Panc1 (cell line): ENCODE data around the gene PANK4. TPM values are rescaled to one million over a fixed set of nuclear protein-coding genes. Genes with fewer than 3 reads are reported as not detected.
A peak's percentile ranks its signal among the peaks of the same experiment; 100 is the strongest.

Experiments used
- ATAC-seq: fragments of 200-7000 bp; cut with Tn5 transposase; 2 replicates; pipeline ENCODE4 v1.9.1; 2020; ENCODE audit warnings: mild to moderate bottlenecking, moderate library complexity
- BruUV-seq: library from RNA; stranded (reverse); fragments of 400-500 nt; replicated peaks from 2 replicates; lab custom pipeline; 2021; lab: Mats Ljungman, UMichigan
- CTCF ChIA-PET: fragments of 300-600 bp; sonication (Branson Sonifier 250); formaldehyde crosslinking; loops from one replicate; lab custom pipeline; 2022; ENCODE audit warnings: antibody characterized with exemption; lab: Charles Lee
- POLR2A ChIA-PET: fragments of 300-600 bp; sonication (Branson Sonifier 250); formaldehyde crosslinking; loops from one replicate; lab custom pipeline; 2022; ENCODE audit warnings: antibody characterized with exemption; lab: Charles Lee
- DNase-seq: peaks from one replicate; pipeline ENCODE4 v3.0.0-alpha.2; 2010; ENCODE audit warnings: low read depth, low spot score
- H3K27ac ChIP-seq: 2 replicates; pipeline ENCODE4 v1.5.1; 2011; ENCODE audit warnings: mild to moderate bottlenecking, low read length, inconsistent platforms
- H3K27me3 ChIP-seq: fragments of 200-500 bp; sonication (Bioruptor generic); 2 replicates; pipeline ENCODE4 v1.6.0; 2014; ENCODE audit warnings: low read length, inconsistent platforms; ENCODE audit not compliant: control insufficient read depth, insufficient read depth
- H3K36me3 ChIP-seq: fragments of 200-500 bp; sonication (Bioruptor generic); 2 replicates; pipeline ENCODE4 v1.5.1; 2014; ENCODE audit warnings: inconsistent platforms, mild to moderate bottlenecking, low read length, moderate library complexity; ENCODE audit not compliant: control insufficient read depth, insufficient read depth
- H3K4me1 ChIP-seq: 2 replicates; pipeline ENCODE4 v1.5.1; 2011; ENCODE audit warnings: inconsistent platforms, mild to moderate bottlenecking, low read length, moderate library complexity; ENCODE audit not compliant: control insufficient read depth, insufficient read depth
- H3K4me3 ChIP-seq, 2 experiments: 2 replicates each; pipeline ENCODE4 v1.5.1; 2011 to 2012; ENCODE audit warnings: low read depth in 2 of 2, low read length in 2 of 2, mild to moderate bottlenecking in 2 of 2, inconsistent platforms in 1 of 2, moderate library complexity in 1 of 2
- H3K9me3 ChIP-seq: fragments of 200-500 bp; sonication (Bioruptor generic); 2 replicates; pipeline ENCODE4 v1.5.1; 2014; ENCODE audit warnings: low read depth, mild to moderate bottlenecking, inconsistent platforms, low read length, moderate library complexity; ENCODE audit not compliant: control insufficient read depth, insufficient read depth
- CTCF ChIP-seq: fragments of 450-650 bp; IDR thresholded peaks from 2 replicates; pipeline ENCODE4 v1.5.1; 2017; ENCODE audit warnings: mild to moderate bottlenecking
- POLR2AphosphoS5 ChIP-seq: IDR thresholded peaks from 2 replicates; pipeline ENCODE4 v1.6.1; 2012; ENCODE audit warnings: mild to moderate bottlenecking, low read depth, low read length, moderate library complexity
- REST ChIP-seq, 2 experiments: IDR thresholded peaks; 2 replicates each; pipeline ENCODE4 v1.6.1; 2011 to 2012; ENCODE audit warnings: low read depth in 2 of 2, control low read depth in 1 of 2, low read length in 1 of 2, mild to moderate bottlenecking in 1 of 2, moderate library complexity in 1 of 2; ENCODE audit not compliant: insufficient read depth in 1 of 2
- SIN3A ChIP-seq: IDR thresholded peaks from 2 replicates; pipeline ENCODE4 v1.6.1; 2012; ENCODE audit warnings: low read depth, mild to moderate bottlenecking, low read length, moderate library complexity, borderline replicate concordance; ENCODE audit not compliant: insufficient read depth
- TCF7L2 ChIP-seq: IDR thresholded peaks from 2 replicates; pipeline ENCODE4 v1.6.1; 2011; ENCODE audit warnings: mild to moderate bottlenecking, low read depth, low read length, inconsistent platforms
- in situ Hi-C: cut with HindIII; loops from 2 replicates; pipeline ENCODE4 v1.10.0; 2016; ENCODE audit warnings: low sequenced_read_pairs, low pct_unique_long_range_greater_than_20kb
- intact Hi-C: fragments of 100-400 bp; cut with micrococcal nuclease; formaldehyde crosslinking; loops from one replicate; pipeline ENCODE4 v1.10.0; 2022; ENCODE audit not compliant: unreplicated experiment
- total RNA-seq: library from RNA; stranded (reverse); gene quantifications from one replicate; pipeline ENCODE4 v1.2.1, GENCODE V29; 2021; ENCODE audit not compliant: unreplicated experiment

Gene PANK4
- total RNA-seq, 1 experiment from 2014 or later = 35.9 TPM

GRCh38 chr1:2556277-2556677, 29.9 kb upstream of the PANK4 start, which contains the start of gene TNFRSF14:
Gene TNFRSF14 (plus strand): TSS chr1:2556371. CDS start chr1:2556665, 294 bp downstream.
- no peaks in the 10 kb centered on the region for H3K27me3 ChIP-seq
- H3K27ac ChIP-seq = peak within 1 kb of the TSS; percentile 81
- H3K9me3 ChIP-seq = no peaks in the 10 kb centered on the region
- ATAC-seq (peak; percentile 63), DNase-seq (no peak)
- H3K4me1 ChIP-seq = peaks cover 15% of the 10 kb centered on the region
- intact Hi-C loops (no loop called here), in situ Hi-C loops (no loop called here)
- no peaks in the 10 kb centered on the region for H3K36me3 ChIP-seq
- BruUV-seq = no TSS peak
- CTCF ChIA-PET = interaction anchor here (0.6 kb wide), 1 partner anchor 12 kb away, joined by 3 read pairs; no protein-coding TSS in a partner anchor
- POLR2A ChIA-PET = interaction anchor here (0.6 kb wide), 1 partner anchor 361 kb away, joined by 3 read pairs; no protein-coding TSS in a partner anchor
- TF ChIP-seq POLR2AphosphoS5 (0 out of 2 replicates have a peak, but pooled peaks have one; percentile 18), REST (IDR thresholded peaks at IDR 0.05; ENCODE audit: insufficient read depth in 1 of 2, low read depth in 2 of 2, low read length in 1 of 2) (peak in 1 of 2 experiments; percentile 75; a peak in 2 of 4 replicates), TCF7L2 (no peak)
- H3K4me3 ChIP-seq = peak within 1 kb of the TSS; percentile 38 to 52

- TF ChIP-seq TCF7L2 (no peak), SIN3A (no peak)
- H3K36me3 ChIP-seq = no peaks in the 10 kb centered on the region
- no TSS peak for BruUV-seq
- CTCF ChIA-PET = interaction anchor here (0.6 kb wide), 1 partner anchor 12 kb away, joined by 3 read pairs; no protein-coding TSS in a partner anchor
- H3K4me1 ChIP-seq = peaks cover 15% of the 10 kb centered on the region
- H3K27me3 ChIP-seq = no peaks in the 10 kb centered on the region
- DNase-seq = no peak
- intact Hi-C loops = no loop called here
- H3K9me3 ChIP-seq = no peaks in the 10 kb centered on the region
- peak overlapping the region; percentile 81 for H3K27ac ChIP-seq
- in situ Hi-C loops = no loop called here
- peak; percentile 46 for ATAC-seq
- peak overlapping the region; percentile 38 to 52 for H3K4me3 ChIP-seq
- POLR2A ChIA-PET = no interaction called here
Observed at GRCh38 chr1:2555634-2556276, 29.4 kb upstream of the PANK4 start.

- ATAC-seq (peak; percentile 40; the same call in 1 of the 2 replicates), DNase-seq (no peak)
- intact Hi-C loops = no loop called here
- Histone ChIP-seq H3K4me3 (no peak overlapping the region), H3K27me3 (no peaks in the 10 kb centered on the region), H3K36me3 (no peaks in the 10 kb centered on the region), H3K4me1 (peaks cover 15% of the 10 kb centered on the region), H3K27ac (no peak overlapping the region), H3K9me3 (no peaks in the 10 kb centered on the region)
- TF ChIP-seq TCF7L2 (no peak), SIN3A (no peak), REST (IDR thresholded peaks at IDR 0.05; ENCODE audit: insufficient read depth in 1 of 2, low read depth in 2 of 2, low read length in 1 of 2) (no peak), CTCF (peak; percentile 87), POLR2AphosphoS5 (no peak)
- POLR2A ChIA-PET = no interaction called here
- in situ Hi-C loops = no loop called here
- BruUV-seq = no TSS peak
- CTCF ChIA-PET = no interaction called here
Observed at GRCh38 chr1:2554621-2555387, 28.4 kb upstream of the PANK4 start.
